Muscle of back (tissue), 11 donors: ENCODE data around the gene FARP2. TPM values are rescaled to one million over a fixed set of nuclear protein-coding genes. Genes with fewer than 3 reads are reported as not detected.
A peak's percentile ranks its signal among the peaks of the same experiment; 100 is the strongest.

Source experiments
- DNase-seq, 3 donors: peaks; one replicate each; pipeline versions ENCODE4 v3.0.0 to v3.0.0-alpha.2; 2013
- polyA plus RNA-seq, 10 donors: library from polyadenylated mRNA; unstranded; fragments of 120-200 nt; gene quantifications; one replicate each; pipeline ENCODE4 v1.2.1, GENCODE V29; 2013; ENCODE audit not compliant: insufficient read length in 10 of 10

Gene FARP2
- polyA plus RNA-seq, 10 donors = 24.8 to 43.7 (median 33.8) TPM

DNA sequence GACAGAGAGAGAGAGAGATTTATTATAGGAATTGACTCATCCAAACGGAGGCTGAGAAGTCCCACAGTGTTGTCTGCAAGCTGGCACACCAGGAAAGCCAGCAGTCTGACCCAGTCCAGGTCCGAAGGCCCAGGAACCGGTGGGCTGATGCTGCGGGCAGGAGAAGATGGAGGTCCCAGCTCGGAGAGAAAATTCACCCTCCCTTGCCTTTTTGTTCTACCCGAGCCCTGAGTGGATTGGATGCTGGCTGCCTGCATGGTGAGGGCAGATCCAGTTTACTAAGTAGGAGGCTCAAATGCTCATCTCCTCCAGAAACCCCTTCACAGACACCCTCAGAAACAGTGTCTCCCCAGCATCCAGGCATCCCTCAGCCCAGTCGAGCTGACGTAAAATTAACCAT lies 174.5 kb downstream of the FARP2 start:
- DNase-seq = no peak

DNA sequence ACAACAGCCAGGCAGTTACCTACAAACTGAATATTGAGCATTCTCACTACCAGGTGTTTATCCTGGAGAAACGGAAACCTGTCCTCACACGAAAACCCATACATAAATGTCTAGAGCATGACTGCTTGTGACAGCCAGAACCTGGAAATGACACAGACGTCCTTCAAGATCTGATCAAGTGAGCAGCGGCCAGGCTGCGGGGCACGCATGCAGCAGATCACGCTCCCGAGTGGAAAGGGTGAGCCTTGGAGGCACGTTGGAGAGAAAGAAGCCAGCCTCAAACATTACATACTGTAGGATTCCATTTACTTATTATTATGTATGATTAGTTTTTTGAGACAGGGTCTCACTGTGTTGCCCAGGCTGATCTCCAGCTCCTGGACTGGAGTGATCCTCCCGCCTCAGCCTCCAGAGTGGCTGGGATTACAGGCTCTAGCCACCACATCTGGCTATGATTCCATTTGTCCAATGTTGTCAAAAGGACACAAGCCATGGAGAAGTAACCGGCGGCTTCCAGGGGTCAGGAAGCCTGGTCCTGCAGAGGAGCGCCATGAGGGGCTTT lies 175.2 kb downstream of the FARP2 start:
- DNase-seq = no peak

DNA sequence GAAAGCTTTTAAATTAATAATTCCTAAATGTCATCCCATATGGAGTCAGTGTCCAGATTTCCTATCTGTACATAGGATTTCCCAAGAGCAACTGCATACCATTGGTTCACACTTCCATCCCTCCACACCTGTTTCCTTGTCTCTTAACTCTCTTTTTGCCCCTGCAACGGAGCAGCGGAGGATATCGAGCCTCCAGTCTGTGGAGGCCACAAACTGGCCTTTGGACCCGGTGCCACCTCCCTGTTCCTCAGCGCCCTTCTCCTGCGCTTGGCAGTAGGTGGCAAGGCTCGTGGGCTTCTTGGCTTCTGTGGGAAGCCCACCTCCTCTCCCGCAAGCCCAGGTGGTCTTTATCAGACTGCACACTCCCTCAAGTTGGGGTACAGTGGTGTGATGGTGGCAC lies 176.1 kb downstream of the FARP2 start:
- no peak for DNase-seq

DNA sequence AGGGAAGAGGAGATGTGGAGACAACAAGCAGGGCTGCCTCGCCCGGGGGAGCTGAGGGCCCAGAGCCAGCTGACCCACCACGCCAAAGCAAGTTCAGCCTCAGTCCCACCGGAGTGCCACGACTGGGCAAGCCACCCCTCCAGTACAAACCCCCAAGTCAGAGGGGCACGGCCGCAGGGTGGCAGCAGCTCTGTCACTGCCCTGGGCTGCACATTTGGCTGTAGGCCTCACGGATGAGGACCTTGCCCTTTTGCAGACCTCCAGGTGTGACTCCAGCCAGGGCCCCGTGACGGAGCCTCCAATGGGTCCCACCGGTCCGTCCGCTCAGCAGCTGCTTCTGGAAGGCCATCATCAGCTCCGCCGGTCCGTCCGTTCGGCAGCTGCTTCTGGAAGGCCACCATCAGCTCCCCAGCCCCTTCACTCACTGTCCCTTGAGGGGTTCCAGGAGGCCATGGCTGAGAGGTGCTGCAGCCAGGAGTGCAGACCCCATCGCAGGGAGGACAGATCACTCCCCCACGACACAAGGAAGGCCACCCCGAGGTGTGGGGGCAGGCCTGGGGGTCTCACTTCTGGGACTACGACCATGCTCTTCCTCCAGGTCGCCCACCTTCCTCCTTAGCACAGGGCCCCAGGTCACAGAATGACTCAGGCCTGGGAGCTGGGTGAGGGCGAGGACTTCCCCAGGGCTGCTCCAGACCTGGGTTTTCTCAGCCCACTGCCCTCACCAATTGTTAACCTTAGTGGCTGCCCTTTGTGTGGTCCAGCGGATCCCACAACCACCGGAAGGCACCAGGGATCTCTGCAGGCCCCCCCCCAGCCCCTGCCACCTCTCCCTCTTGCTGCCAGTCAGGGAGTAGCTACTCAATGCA lies 176.9 kb downstream of the FARP2 start:
- DNase-seq = no peak

DNA sequence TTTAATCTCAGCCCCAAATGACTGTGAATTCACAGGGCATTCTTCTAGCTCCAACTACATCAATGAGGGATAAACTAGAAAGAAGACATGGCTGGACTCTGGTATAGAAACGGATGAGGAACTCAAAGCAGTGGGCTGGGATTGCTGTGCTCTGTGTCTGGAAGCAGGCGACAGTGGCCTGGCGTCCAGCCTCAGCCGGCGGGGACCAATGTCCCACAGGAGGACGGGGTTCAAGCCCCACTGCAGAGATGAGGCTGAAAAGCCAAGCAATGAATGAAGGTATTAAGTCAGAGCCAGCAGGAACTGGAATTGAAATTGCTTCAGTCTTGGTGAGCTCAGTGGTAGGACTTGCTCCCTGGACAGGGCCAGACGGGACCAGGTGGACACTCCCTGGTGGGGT lies 178.2 kb downstream of the FARP2 start:
- DNase-seq = no peak

DNA sequence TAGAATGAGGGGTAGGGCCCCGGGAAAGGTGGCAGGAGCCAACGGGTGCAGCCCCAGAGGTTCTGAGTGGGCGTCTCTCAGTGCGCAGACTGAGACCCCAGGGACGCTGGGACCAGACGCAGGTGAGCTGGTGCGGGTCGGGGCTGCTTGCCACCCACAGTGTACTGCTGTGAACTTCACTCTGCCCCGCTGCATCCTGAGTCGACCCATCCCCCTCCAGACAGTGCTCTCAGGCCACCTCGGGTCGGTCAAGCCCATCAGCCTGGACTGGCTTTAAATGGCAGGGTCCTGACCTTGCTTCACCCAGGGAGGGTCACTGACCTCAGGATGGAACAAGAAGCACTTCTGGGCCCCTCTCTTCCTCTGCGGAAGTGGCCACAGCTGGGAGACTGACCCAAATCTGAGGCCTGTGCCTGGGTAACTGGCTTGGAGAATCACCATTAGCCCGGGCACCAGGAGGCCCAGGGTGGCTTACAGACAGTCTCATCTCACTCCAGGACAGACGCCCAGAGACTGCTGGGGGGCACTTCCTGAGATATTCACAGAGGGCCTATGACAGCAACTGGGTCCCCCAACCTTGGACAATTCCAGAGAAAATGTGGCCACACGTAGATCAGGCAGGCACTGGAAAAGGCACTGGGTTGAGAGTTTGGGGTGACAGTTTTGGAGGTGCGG lies 178.8 kb downstream of the FARP2 start:
- no peak for DNase-seq

DNA sequence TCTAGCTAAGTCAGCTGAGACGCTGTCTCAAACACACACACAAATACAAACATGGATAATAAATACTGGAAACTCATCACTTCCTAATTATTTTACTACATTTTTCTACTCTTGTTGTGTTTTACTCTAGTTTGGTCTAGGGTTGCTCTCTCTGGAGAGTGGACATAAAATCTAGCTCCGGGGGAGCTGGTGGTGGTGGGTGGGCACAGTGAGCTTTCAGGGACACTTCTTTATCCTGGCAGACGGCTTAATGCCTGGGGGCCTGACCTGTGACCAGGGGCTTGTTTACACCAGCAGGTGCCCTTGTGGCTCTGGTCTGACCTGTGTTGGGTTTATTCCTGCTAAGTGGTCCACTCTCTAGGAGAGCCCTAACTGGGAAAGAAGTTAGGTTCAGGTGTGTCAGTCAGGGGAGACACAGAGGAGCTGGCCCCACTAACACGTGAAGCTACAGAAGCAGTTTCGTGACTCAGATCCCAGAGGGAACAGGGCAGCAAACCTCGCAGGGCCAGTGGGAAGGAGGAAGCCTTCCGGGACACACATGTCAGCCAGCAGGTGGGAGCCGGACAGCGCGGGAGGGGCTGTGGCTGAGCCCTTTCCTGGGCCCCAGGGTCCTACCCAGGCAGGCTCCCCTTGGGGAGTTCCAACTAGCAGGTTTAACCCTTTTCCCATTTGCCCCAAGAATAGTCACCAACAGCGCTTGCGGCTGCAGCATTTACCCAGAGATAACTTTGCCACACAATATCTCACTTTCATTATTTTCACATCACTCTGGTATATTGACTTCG lies 180.0 kb downstream of the FARP2 start:
- no peak for DNase-seq

DNA sequence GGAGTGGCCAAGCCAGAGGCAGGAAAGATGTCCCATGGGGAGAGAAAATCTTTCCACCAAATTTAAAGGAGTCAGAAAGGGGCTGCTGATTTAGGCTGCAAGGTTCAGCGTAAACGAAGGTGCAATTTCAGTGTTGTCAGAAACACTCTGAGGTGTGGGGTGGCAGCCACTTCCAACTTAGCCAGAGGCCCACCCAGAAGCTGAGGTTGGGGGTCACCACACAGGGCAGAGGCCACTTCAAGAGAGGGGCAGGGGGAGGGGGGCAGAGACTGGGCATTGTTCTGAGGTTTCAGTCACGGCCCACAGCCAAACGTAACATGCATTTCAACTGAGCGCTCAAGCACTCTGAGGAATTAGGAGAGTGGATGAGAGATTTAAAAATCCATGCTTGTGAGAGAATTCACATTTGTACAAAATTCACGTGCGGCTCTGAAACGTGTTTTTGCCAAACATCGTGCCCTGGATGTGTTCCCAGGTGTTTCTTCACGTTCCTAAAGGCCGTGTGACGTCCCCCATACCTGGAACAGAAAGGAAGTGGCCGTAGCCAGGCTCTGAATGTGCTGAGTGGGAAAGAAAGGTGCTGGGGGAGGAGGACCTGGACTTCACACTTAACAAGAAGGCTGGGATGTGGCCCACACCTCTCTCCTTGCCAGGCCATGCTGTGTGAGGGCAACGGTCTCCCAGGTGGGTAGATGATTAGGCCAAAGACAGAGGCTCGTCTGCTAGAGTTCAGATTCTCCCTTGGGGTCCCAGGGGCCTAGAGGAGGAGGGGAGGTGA lies 182.9 kb downstream of the FARP2 start:
- DNase-seq = no peak

DNA sequence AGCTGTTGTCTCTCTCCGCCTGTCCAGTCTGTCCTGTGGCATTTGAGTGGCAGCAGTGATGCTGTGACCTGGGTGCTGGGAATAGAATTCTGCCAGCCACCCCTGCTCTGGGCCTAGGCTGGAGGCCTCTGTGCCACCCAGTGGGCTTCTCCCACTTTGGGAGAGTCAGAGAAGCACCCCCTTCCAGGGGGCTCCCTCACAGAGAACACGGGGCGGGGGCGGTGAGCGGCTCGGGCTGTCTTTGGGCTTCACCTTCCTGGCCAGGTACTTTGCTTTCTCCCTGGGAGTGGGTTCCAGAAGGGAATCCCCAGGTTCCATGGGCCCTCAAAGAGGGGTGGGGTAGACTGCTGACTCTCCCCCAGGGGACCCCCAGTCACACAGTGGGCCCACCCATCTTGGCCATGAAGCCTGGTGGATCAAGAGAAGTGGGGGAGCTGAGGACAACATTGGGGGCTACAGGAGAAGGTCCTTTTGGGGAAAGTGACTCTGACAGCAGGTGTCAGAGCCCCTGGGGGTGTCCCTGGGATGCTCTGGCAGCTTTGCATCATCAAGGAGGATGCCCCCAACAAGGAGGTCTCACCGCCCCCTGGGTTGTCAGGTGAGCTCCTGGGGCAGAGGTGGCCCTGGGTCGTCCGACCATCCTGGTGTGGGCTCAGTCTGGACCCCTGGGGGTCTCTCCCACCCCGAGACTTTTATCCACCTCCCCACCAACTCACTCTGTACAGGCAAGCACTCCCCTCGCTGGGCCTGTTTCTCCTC lies 183.7 kb downstream of the FARP2 start:
- no peak for DNase-seq

DNA sequence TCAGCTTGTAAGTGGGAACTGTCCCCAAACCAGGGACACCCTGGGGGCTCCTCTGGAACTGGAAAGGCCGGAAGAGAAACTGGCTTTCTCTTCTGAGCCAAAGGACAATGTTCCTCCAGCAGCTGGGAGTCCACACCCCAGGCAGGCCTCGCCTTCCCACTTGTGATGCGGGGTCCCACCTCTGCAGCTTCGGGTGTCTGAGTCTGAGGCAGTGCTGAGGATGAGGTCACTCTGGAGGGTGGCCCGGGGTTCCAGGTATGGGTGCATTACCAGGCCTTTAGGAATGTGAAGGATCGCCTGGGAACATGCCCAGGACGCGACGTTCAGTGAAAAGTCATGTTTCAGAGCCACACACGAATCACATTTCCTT lies 184.3 kb downstream of the FARP2 start:
- DNase-seq = no peak

DNA sequence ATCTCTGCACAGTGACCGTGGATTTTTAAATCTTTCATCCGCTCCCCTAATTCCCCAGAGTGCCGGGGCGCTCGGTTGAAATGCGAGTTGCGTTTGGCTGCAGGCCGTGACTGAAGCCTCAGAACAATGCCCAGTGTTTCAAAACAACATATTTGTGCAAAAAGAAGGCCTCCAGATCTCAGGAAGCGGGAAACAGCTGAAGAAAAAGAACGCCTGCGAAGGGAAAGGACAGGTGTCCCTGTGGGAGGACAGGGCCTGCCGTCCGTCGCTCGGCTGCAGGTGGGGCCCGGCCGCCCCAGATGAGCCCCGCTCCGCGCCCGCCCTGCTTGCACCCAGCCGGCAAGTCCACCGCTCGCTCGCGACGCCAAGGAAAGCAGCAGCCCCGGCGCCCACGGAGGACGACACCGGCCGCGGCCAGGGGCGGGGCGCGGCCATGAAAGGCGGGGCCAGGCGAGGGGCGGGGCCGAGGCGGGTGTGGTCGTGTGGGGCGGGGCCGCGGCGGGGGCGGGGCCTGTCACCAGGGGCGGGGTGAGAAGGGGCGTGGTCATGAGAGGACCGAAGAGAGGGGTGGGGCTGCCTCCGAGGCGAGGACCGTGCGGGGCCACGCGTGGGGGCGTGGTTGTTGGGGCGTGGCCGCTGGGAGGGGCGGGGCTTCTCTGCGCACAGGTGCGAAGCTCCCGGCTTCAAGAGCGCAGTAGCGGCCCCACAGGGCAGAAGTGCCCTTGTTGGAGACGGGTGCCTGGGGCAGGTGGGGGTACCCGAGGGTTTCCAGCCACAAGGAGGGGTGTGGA lies 184.9 kb downstream of the FARP2 start:
- DNase-seq = peak in 1 of 3 donors; percentile 71

DNA sequence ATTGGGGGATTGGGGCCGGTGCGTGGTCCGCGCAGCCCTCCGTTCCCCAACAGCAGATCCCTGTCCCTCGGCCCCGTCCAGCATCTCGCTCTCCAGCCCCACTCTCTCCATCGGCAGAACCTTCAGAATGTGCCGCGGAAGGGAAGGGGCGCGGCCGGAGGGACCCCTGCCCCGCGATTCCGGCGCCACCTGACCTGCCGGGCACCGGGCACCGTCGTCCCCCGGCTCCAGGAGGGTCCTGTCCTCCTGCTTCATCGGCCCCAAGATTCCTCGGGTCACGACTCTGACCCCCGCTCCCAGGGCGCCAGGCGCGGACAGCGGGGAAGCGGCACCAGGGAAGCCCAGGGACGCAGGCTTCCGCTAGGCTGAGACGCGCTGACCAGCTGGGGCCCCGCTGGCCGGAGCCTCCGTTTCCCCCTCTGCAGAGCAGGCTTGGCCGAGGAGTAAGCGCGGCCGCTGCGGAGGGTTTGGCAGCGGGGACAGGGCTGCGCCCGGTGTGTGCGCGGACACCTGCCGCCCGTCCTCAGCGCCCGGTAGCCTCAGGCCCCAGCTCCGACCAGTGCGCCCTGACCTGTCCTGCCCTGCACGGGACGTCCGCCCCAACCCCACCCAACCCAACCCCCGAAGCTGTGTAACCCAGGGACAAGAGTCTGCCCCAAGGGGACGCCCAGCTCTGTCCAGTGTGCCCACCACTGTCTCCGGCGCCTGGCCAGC lies 185.6 kb downstream of the FARP2 start:
- DNase-seq = no peak

DNA sequence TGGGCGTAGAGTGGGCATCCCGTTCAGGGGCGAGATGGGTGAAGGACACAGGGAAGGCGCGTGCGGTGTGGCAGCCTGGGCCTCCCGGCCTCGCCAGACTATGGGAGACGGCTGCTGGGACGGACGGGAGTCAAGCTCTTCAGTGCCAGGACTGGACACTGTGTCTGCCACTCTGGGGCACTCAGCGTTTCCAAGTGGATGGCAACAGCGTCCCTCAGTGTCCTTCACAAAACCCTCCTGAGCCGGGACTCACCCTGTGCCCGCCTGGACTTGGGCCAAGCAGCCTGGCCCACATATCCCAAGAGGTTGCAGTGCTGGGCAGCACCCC lies 186.2 kb downstream of the FARP2 start:
- no peak for DNase-seq

Other genes with a start within 250 kb of the FARP2 start
- 1 to 10 TPM; 4.1 to 8.3 (median 6.4) TPM for gene PASK, start 206.8 kb upstream of the FARP2 start, polyA plus RNA-seq
- gene PPP1R7, start 205.8 kb upstream of the FARP2 start, polyA plus RNA-seq = 10 to 100 TPM; 62.8 to 85.5 (median 79.6) TPM
- gene ANO7, start 167.6 kb upstream of the FARP2 start, polyA plus RNA-seq = 1 to 10 TPM in 5 of 10 donors, under 1 TPM in 5; 0.66 to 2.0 (median 0.89) TPM
- gene HDLBP, start 40.6 kb upstream of the FARP2 start, polyA plus RNA-seq = 100 to 1,000 TPM; 325 to 426 (median 361) TPM
- 100 to 1,000 TPM; 265 to 384 (median 314) TPM for gene SEPTIN2, start 40.4 kb upstream of the FARP2 start, polyA plus RNA-seq
- 100 to 1,000 TPM; 242 to 298 (median 267) TPM for gene STK25, start 152.3 kb downstream of the FARP2 start, polyA plus RNA-seq
- gene BOK, start 202.5 kb downstream of the FARP2 start, polyA plus RNA-seq = 10 to 100 TPM; 41.3 to 61.7 (median 52.5) TPM